HepG2 (cell line): ENCODE measurements around the gene DCTN3. TPM values are rescaled to one million over a fixed set of nuclear protein-coding genes. Genes with fewer than 3 reads are reported as not detected.

ENCODE experiments used
- ATAC-seq: fragments of 200-7000 bp; cut with Tn5 transposase; 3 replicates; pipeline ENCODE4 v1.9.1; 2020; ENCODE audit warnings: mild to moderate bottlenecking, moderate library complexity
- BruUV-seq: library from RNA; stranded (reverse); fragments of 400-500 nt; replicated peaks from 2 replicates; lab custom pipeline; 2021; lab: Mats Ljungman, UMichigan
- CTCF ChIA-PET: fragments of 300-600 bp; formaldehyde crosslinking; extraction: SDS; loops from one replicate; lab custom pipeline; 2021; ENCODE audit warnings: low total read pairs, inconsistent platforms, low intra/inter-chr PET ratio; lab: Yijun Ruan, JAX
- POLR2A ChIA-PET: fragments of 350-600 bp; sonication (Branson Sonifier 250); formaldehyde crosslinking; loops from one replicate; lab custom pipeline; 2020; ENCODE audit warnings: antibody characterized with exemption, inconsistent platforms; lab: Yijun Ruan, JAX
- DNase-seq: peaks from one replicate; pipeline ENCODE4 v3.0.0-alpha.2; 2015; ENCODE audit warnings: low spot score
- FAIRE-seq: peaks from 3 replicates; lab custom pipeline; 2011; peaks lifted over from hg19 to GRCh38; lab: Jason Lieb, UNC
- H2AFZ ChIP-seq: one replicate; pipeline ENCODE4 v1.6.1; 2011; ENCODE audit warnings: low read length, inconsistent platforms
- H3K27ac ChIP-seq: fragments of 300-600 bp; 3 replicates; pipeline ENCODE4 v1.8.0; 2011; ENCODE audit warnings: mixed run types, mild to moderate bottlenecking, mixed read lengths, low read length, inconsistent platforms; ENCODE audit not compliant: insufficient read depth; ENCODE audit errors: extremely low read length
- H3K27me3 ChIP-seq, 2 experiments: fragments of 200-600 bp in 1 of 2; 2 replicates in 1 of 2; 3 replicates in 1 of 2; pipeline versions ENCODE4 v1.6.0 to v1.8.0; 2011; ENCODE audit warnings: low read length in 2 of 2, mild to moderate bottlenecking in 2 of 2, moderate library complexity in 2 of 2, inconsistent platforms in 1 of 2; ENCODE audit not compliant: insufficient read depth in 2 of 2, control insufficient read depth in 1 of 2
- H3K36me3 ChIP-seq, 2 experiments: fragments of 200-600 bp in 1 of 2; replicated peaks in 1 of 2; 2 replicates in 1 of 2; 3 replicates in 1 of 2; pipeline versions ENCODE4 v1.5.1 to v1.8.0; 2011; ENCODE audit warnings: low read length in 2 of 2, inconsistent platforms in 1 of 2; ENCODE audit not compliant: insufficient read depth in 2 of 2, control insufficient read depth in 1 of 2
- H3K4me1 ChIP-seq: 2 replicates; pipeline ENCODE4 v1.5.1; 2012; ENCODE audit warnings: low read length, inconsistent platforms; ENCODE audit not compliant: insufficient read depth
- H3K4me2 ChIP-seq: 2 replicates; pipeline ENCODE4 v1.6.0; 2011; ENCODE audit warnings: low read depth, low read length, inconsistent platforms
- H3K4me3 ChIP-seq, 3 experiments: fragments of 200-600 bp in 1 of 3; sonication (generic), shearing (Covaris generic) in 1 of 3; replicated peaks in 1 of 3; 2 replicates each; pipeline ENCODE4 v1.5.1; 2011 to 2016; ENCODE audit warnings: low read length in 3 of 3, inconsistent platforms in 2 of 3, low read depth in 2 of 3, mild to moderate bottlenecking in 2 of 3, control low read depth in 1 of 3, mixed read lengths in 1 of 3; ENCODE audit not compliant: insufficient read depth in 1 of 3
- H3K79me2 ChIP-seq: one replicate; pipeline ENCODE4 v1.6.1; 2011; ENCODE audit warnings: low read length, inconsistent platforms; ENCODE audit not compliant: insufficient read depth
- H3K9ac ChIP-seq: 2 replicates; pipeline ENCODE4 v1.6.0; 2011; ENCODE audit warnings: mild to moderate bottlenecking, low read depth, low read length, inconsistent platforms; ENCODE audit not compliant: insufficient read depth
- H3K9me3 ChIP-seq: 2 replicates; pipeline ENCODE4 v1.5.1; 2012; ENCODE audit warnings: mild to moderate bottlenecking, low read length
- H4K20me1 ChIP-seq: 2 replicates; pipeline ENCODE4 v1.6.0; 2011; ENCODE audit warnings: inconsistent platforms, mild to moderate bottlenecking, low read length, moderate library complexity; ENCODE audit not compliant: insufficient read depth
- ADNP ChIP-seq: sonication (generic); formaldehyde crosslinking; IDR thresholded peaks from 2 replicates; pipeline ENCODE4 v1.4.0; 2020; ENCODE audit warnings: missing genetic modification reagents
- DNMT1 ChIP-seq: sonication (generic); formaldehyde crosslinking; IDR thresholded peaks from 2 replicates; pipeline ENCODE4 v1.5.1; 2020; ENCODE audit warnings: mild to moderate bottlenecking, missing genetic modification reagents
- EEA1 ChIP-seq: sonication (generic); formaldehyde crosslinking; IDR thresholded peaks from 2 replicates; pipeline ENCODE4 v1.5.1; 2020; ENCODE audit warnings: mild to moderate bottlenecking, missing genetic modification reagents, borderline replicate concordance
- GABPA ChIP-seq, 2 experiments: IDR thresholded peaks; 2 replicates each; pipeline ENCODE4 v1.6.1; 2011 to 2016; ENCODE audit warnings: low read depth in 2 of 2, low read length in 1 of 2, missing biosample characterization in 1 of 2, missing genetic modification characterization in 1 of 2
- KLF16 ChIP-seq, 2 experiments: sonication (generic) in 1 of 2; formaldehyde crosslinking in 1 of 2; IDR thresholded peaks; 2 replicates each; pipeline versions ENCODE4 v1.6.1 to v1.8.0; 2016 to 2023; ENCODE audit warnings: missing genetic modification reagents in 2 of 2, missing compliant biosample characterization in 1 of 2
- MAFG ChIP-seq: sonication (generic); formaldehyde crosslinking; IDR thresholded peaks from 2 replicates; pipeline ENCODE4 v1.5.1; 2020; ENCODE audit warnings: mild to moderate bottlenecking, missing genetic modification reagents
- MAFK ChIP-seq, 2 experiments: IDR thresholded peaks in 1 of 2; conservative IDR thresholded peaks in 1 of 2; 2 replicates each; pipeline ENCODE4 v1.6.1; 2011; ENCODE audit warnings: improper control_type of control experiment in 2 of 2, low read length in 2 of 2
- ONECUT2 ChIP-seq: sonication (generic); formaldehyde crosslinking; IDR thresholded peaks from 2 replicates; pipeline ENCODE4 v1.4.0; 2020; ENCODE audit warnings: missing genetic modification reagents
- ZFP37 ChIP-seq: sonication (generic); formaldehyde crosslinking; IDR thresholded peaks from 2 replicates; pipeline ENCODE4 v1.4.0; 2020; ENCODE audit warnings: missing genetic modification reagents, borderline replicate concordance
- ZIK1 ChIP-seq: sonication (generic); formaldehyde crosslinking; IDR thresholded peaks from 2 replicates; pipeline ENCODE4 v1.5.0; 2020; ENCODE audit warnings: mild to moderate bottlenecking, low read depth, missing genetic modification reagents, borderline replicate concordance
- ZNF264 ChIP-seq: sonication (generic); formaldehyde crosslinking; IDR thresholded peaks from 2 replicates; pipeline ENCODE4 v1.4.0; 2020; ENCODE audit warnings: missing genetic modification reagents
- ZNF451 ChIP-seq: sonication (generic); formaldehyde crosslinking; IDR thresholded peaks from 2 replicates; pipeline ENCODE4 v1.5.0; 2020; ENCODE audit warnings: mild to moderate bottlenecking, missing genetic modification reagents
- ZNF460 ChIP-seq: sonication (generic); formaldehyde crosslinking; IDR thresholded peaks from 2 replicates; pipeline ENCODE4 v1.5.1; 2020; ENCODE audit warnings: missing genetic modification reagents, mild to moderate bottlenecking, borderline replicate concordance
- ZNF496 ChIP-seq: sonication (generic); formaldehyde crosslinking; IDR thresholded peaks from 2 replicates; pipeline ENCODE4 v1.8.1; 2023; ENCODE audit warnings: mild to moderate bottlenecking, moderate library complexity, missing genetic modification reagents; ENCODE audit not compliant: insufficient replicate concordance
- ZNF605 ChIP-seq: sonication (generic); formaldehyde crosslinking; IDR thresholded peaks from 2 replicates; pipeline ENCODE4 v1.8.0; 2022; ENCODE audit warnings: mild to moderate bottlenecking, missing genetic modification reagents
- ZNF629 ChIP-seq: sonication (generic); formaldehyde crosslinking; conservative IDR thresholded peaks from 2 replicates; pipeline ENCODE4 v1.5.0; 2020; ENCODE audit warnings: missing genetic modification reagents
- WGBS: methylation state at CpG from one replicate; pipeline ENCODE4 v1.1.6; 2017; ENCODE audit warnings: low lambda C conversion rate; 5-methylcytosine and 5-hydroxymethylcytosine counted together
- in situ Hi-C: cut with HindIII; loops from 2 replicates; pipeline ENCODE4 v1.10.0; 2017; ENCODE audit warnings: low pct_unique_long_range_greater_than_20kb; ENCODE audit not compliant: extremely low pct_ligation_motif_present
- intact Hi-C: fragments of 100-400 bp; cut with micrococcal nuclease; formaldehyde crosslinking; loops from one replicate; pipeline ENCODE4 v1.10.0; 2022; ENCODE audit not compliant: unreplicated experiment
- polyA plus RNA-seq, 8 experiments: library from polyadenylated mRNA; depleted of rRNA in 3 of 8; stranded (reverse) in 7 of 8; unstranded in 1 of 8; fragments of >200 nt; fragmentation: Illumina TruSeq in 4 of 8; extraction: Trizol in 4 of 8; gene quantifications; 2 replicates each; pipeline versions ENCODE4 v1.2.1 to v1.2.3, GENCODE V29; 2011 to 2016; ENCODE audit warnings: low read depth in 4 of 8, missing spikeins in 1 of 8, mixed read lengths in 1 of 8; ENCODE audit not compliant: insufficient read depth in 1 of 8
- total RNA-seq, 5 experiments: library from RNA; depleted of rRNA; stranded (reverse); fragments of >200 nt; fragmentation: Illumina TruSeq; extraction: Trizol; gene quantifications; 2 replicates each; pipeline ENCODE4 v1.2.3, GENCODE V29; 2016; ENCODE audit warnings: low read depth in 1 of 5
- TF ChIP-seq, protein P1 (sequence below): sonication (generic); formaldehyde crosslinking; IDR thresholded peaks from 2 replicates; pipeline ENCODE4 v1.4.0; 2020; ENCODE audit warnings: missing genetic modification reagents

DCTN3 gene
- total and polyA plus RNA-seq, 2 of the 13 experiments (the other 11 are each of a cell fraction or from before 2014, with no cell fraction given): 27.4 to 34.5 TPM

DNA sequence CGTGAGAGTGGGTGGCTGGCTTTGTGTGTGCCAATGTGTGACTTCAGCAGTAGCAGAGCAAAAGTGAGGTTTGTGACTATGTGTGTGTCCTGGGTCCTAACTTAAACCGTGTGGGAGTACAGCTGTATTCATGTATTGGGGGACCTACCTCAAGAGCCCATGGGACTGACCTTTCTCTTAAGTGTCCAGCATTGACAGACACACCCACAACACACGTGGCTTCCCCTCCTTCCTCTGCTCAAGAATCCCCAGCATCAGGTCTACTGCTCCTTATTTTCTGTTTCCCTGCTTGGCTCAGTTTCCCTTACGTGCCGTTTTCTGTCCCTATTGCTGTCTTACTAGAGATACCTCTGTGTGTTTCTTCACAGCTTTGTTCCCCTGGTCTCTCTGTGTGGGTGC is 32.3 kb upstream of the DCTN3 start:
- Histone ChIP-seq H3K4me3 (peak overlapping the region; percentile 45 to 67 (median 57); a peak in 5 of 6 replicates), H3K27me3 (no peaks in the 10 kb centered on the region; a peak in 3 of 5 replicates), H3K9ac (peak overlapping the region; percentile 53), H3K4me1 (peaks cover 54% of the 10 kb centered on the region), H2AFZ (no peak overlapping the region), H3K9me3 (no peaks in the 10 kb centered on the region), H3K27ac (peak overlapping the region; percentile 21), H4K20me1 (no peaks in the 10 kb centered on the region), H3K36me3 (peaks cover 8 to 18% of the 10 kb centered on the region in 2 experiments), H3K4me2 (peak overlapping the region; percentile 100), H3K79me2 (peaks cover 11% of the 10 kb centered on the region)
- FAIRE-seq (no peak), ATAC-seq (no peak; the same call in 2 of the 3 replicates), DNase-seq (no peak)
- ChIA-PET POLR2A (interaction anchor here (1.6 to 3.1 kb wide), 3 partner anchors 9 to 15 kb away, joined by 4 to 29 read pairs (median 8); partner anchors contain the start of genes CCL27 and SIGMAR1), CTCF (no interaction called here)
- intact Hi-C loops: no loop called here
- in situ Hi-C loops: no loop called here
- TF ChIP-seq GABPA (IDR thresholded peaks at IDR 0.05; ENCODE audit: low read depth, low read length) (no peak), GABPA (CRISPR knock-in tag; IDR thresholded peaks at IDR 0.05; ENCODE audit: low read depth) (0 out of 2 replicates have a peak, but pooled peaks have one; percentile 17), ZNF629 (CRISPR knock-in tag) (no peak), ZNF460 (CRISPR knock-in tag) (no peak), ZNF605 (CRISPR knock-in tag) (0 out of 2 replicates have a peak, but pooled peaks have one; percentile 10)
- WGBS: 14% methylated on average over 5 of the region's 5 CpGs
- BruUV-seq: no TSS peak

DNA sequence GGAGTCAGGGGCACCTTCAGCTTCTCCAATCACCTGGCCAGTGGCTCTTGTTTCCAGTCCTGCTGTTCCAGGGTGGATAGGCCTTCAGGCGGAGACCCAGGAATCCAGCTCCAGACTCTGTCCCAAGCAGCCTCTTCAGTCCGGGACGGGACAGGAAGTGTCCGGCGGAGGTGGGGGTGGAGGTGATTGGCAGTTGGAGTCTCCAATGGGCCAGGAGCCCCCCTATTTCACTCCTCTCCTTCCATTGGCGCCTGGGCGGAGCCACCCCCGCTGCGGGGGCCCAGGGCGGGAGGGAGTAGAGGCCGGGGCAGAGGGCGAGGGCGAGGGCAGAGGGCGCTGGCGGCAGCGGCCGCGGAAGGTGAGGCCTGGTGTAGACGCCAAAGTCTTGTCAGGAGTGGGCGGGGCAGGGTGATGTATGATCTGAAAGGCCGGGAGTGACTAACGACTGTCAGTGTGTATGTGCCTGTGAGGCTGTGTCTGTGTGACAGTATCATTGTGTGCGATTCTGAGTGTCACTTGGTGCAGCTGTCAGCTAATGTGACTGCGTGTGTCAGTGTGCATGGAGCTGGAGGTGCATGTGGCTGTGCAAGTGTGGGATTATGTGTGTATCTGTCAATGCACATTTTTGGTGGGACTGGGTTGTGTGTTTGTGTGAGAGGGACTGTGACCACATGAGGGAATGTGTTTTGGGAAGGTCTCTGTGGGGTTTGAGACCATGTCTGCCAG is 31.7 kb upstream of the DCTN3 start, which contains the start of gene IL11RA:
Gene IL11RA, plus strand, starts transcription at position 310 of the 726 bp plus-strand sequence. CDS start 3,033 bp downstream, outside the sequence.
- in situ Hi-C loops: no loop called here
- ATAC-seq: peak; percentile 84
- peak within 1 kb of the TSS; percentile 68 for H3K9ac ChIP-seq
- WGBS: 1% methylated on average over 9 of the region's 24 CpGs
- peak within 1 kb of the TSS; percentile 75 for H3K27ac ChIP-seq
- peak within 1 kb of the TSS; percentile 45 to 67 (median 57) for H3K4me3 ChIP-seq
- peak; percentile 84 for FAIRE-seq
- H3K4me2 ChIP-seq: peak within 1 kb of the TSS; percentile 100
- intact Hi-C loops: no loop called here
- H2AFZ ChIP-seq: no peak within 1 kb of the TSS
- peaks cover 8 to 18% of the 10 kb centered on the region in 2 experiments for H3K36me3 ChIP-seq
- peaks cover 16% of the 10 kb centered on the region for H3K79me2 ChIP-seq
- no peaks in the 10 kb centered on the region for H3K9me3 ChIP-seq
- ChIA-PET POLR2A (interaction anchor here (1.0 to 3.1 kb wide), 8 partner anchors 9 to 32 kb away, joined by 3 to 29 read pairs (median 5); partner anchors contain the start of genes CCL27, DCTN3 and SIGMAR1), CTCF (interaction anchor here (0.9 kb wide), 1 partner anchor 12 kb away, joined by 3 read pairs; no protein-coding TSS in a partner anchor)
- no peaks in the 10 kb centered on the region for H4K20me1 ChIP-seq
- peak; percentile 92 for DNase-seq
- no peaks in the 10 kb centered on the region; a peak in 3 of 5 replicates for H3K27me3 ChIP-seq
- peaks cover 57% of the 10 kb centered on the region for H3K4me1 ChIP-seq
- no TSS peak for BruUV-seq
- TF ChIP-seq ZIK1 (CRISPR knock-in tag) (no peak; the same call in 1 of the 2 replicates), ZNF451 (CRISPR knock-in tag) (peak; percentile 60; the same call in 1 of the 2 replicates), MAFG (CRISPR knock-in tag) (no peak), ZFP37 (CRISPR knock-in tag) (no peak), ONECUT2 (CRISPR knock-in tag) (no peak), ZNF264 (CRISPR knock-in tag) (no peak), KLF16 (CRISPR knock-in tag; IDR thresholded peaks at IDR 0.05) (peak in 1 of 2 experiments; percentile 52; a peak in 1 of 4 replicates), ADNP (CRISPR knock-in tag) (0 out of 2 replicates have a peak, but pooled peaks have one; percentile 45), MAFK (conservative IDR thresholded peaks at IDR 0.05 in 1 of 2, IDR thresholded peaks at IDR 0.05 in 1 of 2; ENCODE audit: low read length in 2 of 2) (no peak), DNMT1 (CRISPR knock-in tag) (no peak), EEA1 (CRISPR knock-in tag) (no peak), ZNF496 (CRISPR knock-in tag) (no peak)
- TF ChIP-seq, protein P1, sequence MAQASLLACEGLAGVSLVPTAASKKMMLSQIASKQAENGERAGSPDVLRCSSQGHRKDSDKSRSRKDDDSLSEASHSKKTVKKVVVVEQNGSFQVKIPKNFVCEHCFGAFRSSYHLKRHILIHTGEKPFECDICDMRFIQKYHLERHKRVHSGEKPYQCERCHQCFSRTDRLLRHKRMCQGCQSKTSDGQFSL (CRISPR knock-in tag): no peak
